ENCODE data around the gene PCNX4.

GRCh38 chr14:60093606-60094005 is 1.9 kb downstream of the PCNX4 start:
- TF ChIP-seq POLR2A (IDR thresholded peaks at IDR 0.05; ENCODE audit: borderline replicate concordance, extremely low read depth, insufficient read depth, insufficient read length), result no peak
- no peak for TF ChIP-seq CTCF (IDR thresholded peaks at IDR 0.05 in 2 of 3, conservative IDR thresholded peaks at IDR 0.05 in 1 of 3; ENCODE audit: borderline replicate concordance in 1 of 3, insufficient read depth in 1 of 3, low read depth in 2 of 3, low read length in 2 of 3)
- TF ChIP-seq EZH2 (IDR thresholded peaks at IDR 0.05), result no peak
- TF ChIP-seq SRF (IDR thresholded peaks at IDR 0.05; ENCODE audit: low read depth), result no peak
- no peak for TF ChIP-seq ZNF274 (IDR thresholded peaks at IDR 0.05; ENCODE audit: low read depth, low read length)
- no peak for TF ChIP-seq JUND (IDR thresholded peaks at IDR 0.05)
- TF ChIP-seq POLR2AphosphoS5 (IDR thresholded peaks at IDR 0.05; ENCODE audit: low read depth, low read length), result no peak
- no peak for TF ChIP-seq ELF1 (IDR thresholded peaks at IDR 0.05; ENCODE audit: borderline replicate concordance, low read depth)
- TF ChIP-seq ATF3 (IDR thresholded peaks at IDR 0.05), result no peak
- TF ChIP-seq REST (IDR thresholded peaks at IDR 0.05; ENCODE audit: low read depth), result no peak
- TF ChIP-seq EZH2phosphoT487 (IDR thresholded peaks at IDR 0.05; ENCODE audit: borderline replicate concordance), result no peak
- TF ChIP-seq YY1 (IDR thresholded peaks at IDR 0.05; ENCODE audit: extremely low read depth, insufficient replicate concordance, low read depth, low read length), result no peak
- TF ChIP-seq ZFX (IDR thresholded peaks at IDR 0.05), result no peak

Data from HCT116 (cell line).